ENCODE data around the gene ZBTB7C. TPM values are rescaled to one million over a fixed set of nuclear protein-coding genes. Genes with fewer than 3 reads are reported as not detected.

Gene ZBTB7C
- total and polyA plus RNA-seq, 2 of the 4 experiments (the other 2 are of a cell fraction): not detected

DNA sequence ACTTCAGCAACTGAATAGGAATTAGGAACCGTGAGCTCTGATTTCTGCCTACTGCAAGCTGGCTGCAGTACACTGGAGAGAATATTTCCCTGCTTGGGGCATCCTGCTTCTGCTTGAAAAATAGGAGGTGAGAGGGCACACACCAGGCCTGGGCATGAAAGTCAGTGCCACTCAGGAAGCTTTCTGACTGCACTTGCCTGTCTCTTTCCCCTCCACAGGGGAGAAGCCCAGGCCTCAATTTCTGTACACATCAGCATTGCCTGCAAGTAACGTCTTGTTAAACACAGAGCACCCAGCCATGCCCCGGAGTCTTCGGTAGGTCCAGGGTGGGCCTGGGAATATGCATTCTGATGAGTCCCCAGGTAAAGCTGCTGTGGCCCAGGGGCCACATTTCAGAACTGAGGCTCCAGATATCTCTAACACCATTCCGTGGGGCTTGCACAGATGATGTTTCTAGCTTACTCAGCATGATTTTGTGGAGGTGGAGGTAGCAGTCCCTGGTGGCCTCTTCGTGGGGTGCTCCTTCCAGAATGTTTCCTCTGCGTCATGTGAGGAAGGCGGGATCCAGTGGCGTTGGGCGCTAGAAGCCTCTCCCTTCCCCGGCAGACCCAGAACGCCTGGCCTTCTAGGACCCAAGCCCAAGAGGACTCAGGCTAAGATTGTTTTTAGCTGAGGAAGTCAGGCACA, 114.1 kb downstream of the ZBTB7C start:
- H2BK15ac ChIP-seq (ENCODE audit: low read depth, low read length): no peak overlapping the region
- H3K56ac ChIP-seq (ENCODE audit: extremely low read depth, insufficient read depth, low read length): no peak overlapping the region
- no peak overlapping the region for H3K4me3 ChIP-seq (ENCODE audit: insufficient read depth, low read depth, low read length)
- in situ Hi-C loops (cut with MboI; ENCODE audit: low sequenced_read_pairs) (no loop called here), intact Hi-C loops (cut with micrococcal nuclease) (no loop called here), dilution Hi-C loops (cut with HindIII; ENCODE audit: low sequenced_read_pairs, unreplicated experiment) (no loop called here)
- no peak overlapping the region for H3K9ac ChIP-seq (ENCODE audit: low read depth, low read length)
- H2AFZ ChIP-seq (replicated peaks; ENCODE audit: low read length, poor library complexity): no peak overlapping the region
- BruUV-seq (replicated peaks): no TSS peak
- H2AK5ac ChIP-seq (ENCODE audit: low read depth, low read length): no peak overlapping the region
- no peak overlapping the region for H4K8ac ChIP-seq (ENCODE audit: low read depth in 2 of 2, low read length in 2 of 2)
- H3K27ac ChIP-seq (ENCODE audit: insufficient read depth, low read length): no peak overlapping the region
- H3K9me3 ChIP-seq (ENCODE audit: control insufficient read depth, insufficient read depth, low read length): no peaks in the 10 kb centered on the region
- no peak overlapping the region for H2BK120ac ChIP-seq (ENCODE audit: low read depth, low read length)
- H3K36me3 ChIP-seq (ENCODE audit: control insufficient read depth, insufficient read depth, low read length): no peaks in the 10 kb centered on the region
- no peak overlapping the region for H3K14ac ChIP-seq (replicated peaks; ENCODE audit: low read depth, low read length)
- no peaks in the 10 kb centered on the region for H4K20me1 ChIP-seq (ENCODE audit: insufficient read depth, low read length)
- no peak overlapping the region for H4K91ac ChIP-seq (ENCODE audit: insufficient read depth, low read depth, low read length)
- no peak overlapping the region for H2AK9ac ChIP-seq (replicated peaks; ENCODE audit: low read depth, low read length, poor library complexity)
- H2BK5ac ChIP-seq (ENCODE audit: low read depth, low read length, poor library complexity, severe bottlenecking): no peak overlapping the region
- H3K4me1 ChIP-seq (ENCODE audit: control insufficient read depth, insufficient read depth, low read length): no peaks in the 10 kb centered on the region
- H3K4me2 ChIP-seq (ENCODE audit: low read depth, low read length): no peak overlapping the region
- H3K18ac ChIP-seq (ENCODE audit: low read depth, low read length): no peak overlapping the region
- POLR2A ChIA-PET (ENCODE audit: unreplicated experiment): no interaction called here
- no peak overlapping the region for H2BK20ac ChIP-seq (ENCODE audit: low read depth, low read length)
- no peaks in the 10 kb centered on the region for H3K79me1 ChIP-seq (ENCODE audit: low read depth in 1 of 2, low read length in 2 of 2)
- WGBS, 2 experiments (ENCODE audit: extremely low coverage in 2 of 2, insufficient read length in 1 of 2): no CpG with 5 or more reads among the region's 12 CpGs
- H4K5ac ChIP-seq (ENCODE audit: low read depth, low read length): no peak overlapping the region
- DNase-seq (no peak), ATAC-seq (ENCODE audit: low read depth) (no peak)
- CTCF ChIA-PET: no interaction called here
- peaks cover 2% of the 10 kb centered on the region; the same call in 1 of the 2 replicates for H3K27me3 ChIP-seq (ENCODE audit: control insufficient read depth, insufficient read depth, low read length)
- H3K23ac ChIP-seq (ENCODE audit: low read depth, low read length): no peak overlapping the region
- peak; percentile 41 for TF ChIP-seq MAFK (IDR thresholded peaks at IDR 0.05; ENCODE audit: low read depth, low read length)
- no peak for TF ChIP-seq FOS (IDR thresholded peaks at IDR 0.05; ENCODE audit: low read depth, low read length)
- TF ChIP-seq SMC3 (IDR thresholded peaks at IDR 0.05; ENCODE audit: low read depth, low read length): no peak
- no peak for TF ChIP-seq RCOR1 (IDR thresholded peaks at IDR 0.05; ENCODE audit: insufficient replicate concordance, low read length)
- no peak for TF ChIP-seq MXI1 (IDR thresholded peaks at IDR 0.05; ENCODE audit: borderline replicate concordance, low read depth, low read length)
- TF ChIP-seq BHLHE40 (IDR thresholded peaks at IDR 0.05; ENCODE audit: low read depth, low read length): no peak
- TF ChIP-seq, protein P1, sequence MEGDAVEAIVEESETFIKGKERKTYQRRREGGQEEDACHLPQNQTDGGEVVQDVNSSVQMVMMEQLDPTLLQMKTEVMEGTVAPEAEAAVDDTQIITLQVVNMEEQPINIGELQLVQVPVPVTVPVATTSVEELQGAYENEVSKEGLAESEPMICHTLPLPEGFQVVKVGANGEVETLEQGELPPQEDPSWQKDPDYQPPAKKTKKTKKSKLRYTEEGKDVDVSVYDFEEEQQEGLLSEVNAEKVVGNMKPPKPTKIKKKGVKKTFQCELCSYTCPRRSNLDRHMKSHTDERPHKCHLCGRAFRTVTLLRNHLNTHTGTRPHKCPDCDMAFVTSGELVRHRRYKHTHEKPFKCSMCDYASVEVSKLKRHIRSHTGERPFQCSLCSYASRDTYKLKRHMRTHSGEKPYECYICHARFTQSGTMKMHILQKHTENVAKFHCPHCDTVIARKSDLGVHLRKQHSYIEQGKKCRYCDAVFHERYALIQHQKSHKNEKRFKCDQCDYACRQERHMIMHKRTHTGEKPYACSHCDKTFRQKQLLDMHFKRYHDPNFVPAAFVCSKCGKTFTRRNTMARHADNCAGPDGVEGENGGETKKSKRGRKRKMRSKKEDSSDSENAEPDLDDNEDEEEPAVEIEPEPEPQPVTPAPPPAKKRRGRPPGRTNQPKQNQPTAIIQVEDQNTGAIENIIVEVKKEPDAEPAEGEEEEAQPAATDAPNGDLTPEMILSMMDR (conservative IDR thresholded peaks at IDR 0.05; ENCODE audit: low read depth, low read length): no peak
- H3K9me1 ChIP-seq (ENCODE audit: insufficient read depth, low read length): no peaks in the 10 kb centered on the region
- H3K4ac ChIP-seq (ENCODE audit: low read depth, low read length): no peak overlapping the region
